Aortic smooth muscle cell (primary cell): ENCODE measurements around the gene MAK. TPM values are rescaled to one million over a fixed set of nuclear protein-coding genes. Genes with fewer than 3 reads are reported as not detected.

ENCODE experiments used
- total RNA-seq: library from RNA; depleted of rRNA; stranded (reverse); fragments of >200 nt; gene quantifications from 2 replicates; pipeline ENCODE4 v1.2.3, GENCODE V29; 2014

MAK gene, protein sequence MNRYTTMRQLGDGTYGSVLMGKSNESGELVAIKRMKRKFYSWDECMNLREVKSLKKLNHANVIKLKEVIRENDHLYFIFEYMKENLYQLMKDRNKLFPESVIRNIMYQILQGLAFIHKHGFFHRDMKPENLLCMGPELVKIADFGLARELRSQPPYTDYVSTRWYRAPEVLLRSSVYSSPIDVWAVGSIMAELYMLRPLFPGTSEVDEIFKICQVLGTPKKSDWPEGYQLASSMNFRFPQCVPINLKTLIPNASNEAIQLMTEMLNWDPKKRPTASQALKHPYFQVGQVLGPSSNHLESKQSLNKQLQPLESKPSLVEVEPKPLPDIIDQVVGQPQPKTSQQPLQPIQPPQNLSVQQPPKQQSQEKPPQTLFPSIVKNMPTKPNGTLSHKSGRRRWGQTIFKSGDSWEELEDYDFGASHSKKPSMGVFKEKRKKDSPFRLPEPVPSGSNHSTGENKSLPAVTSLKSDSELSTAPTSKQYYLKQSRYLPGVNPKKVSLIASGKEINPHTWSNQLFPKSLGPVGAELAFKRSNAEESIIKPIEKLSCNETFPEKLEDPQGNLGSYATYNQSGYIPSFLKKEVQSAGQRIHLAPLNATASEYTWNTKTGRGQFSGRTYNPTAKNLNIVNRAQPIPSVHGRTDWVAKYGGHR
- total RNA-seq, result under 0.01 TPM in 1 of 2 replicates, not detected in the other

DNA sequence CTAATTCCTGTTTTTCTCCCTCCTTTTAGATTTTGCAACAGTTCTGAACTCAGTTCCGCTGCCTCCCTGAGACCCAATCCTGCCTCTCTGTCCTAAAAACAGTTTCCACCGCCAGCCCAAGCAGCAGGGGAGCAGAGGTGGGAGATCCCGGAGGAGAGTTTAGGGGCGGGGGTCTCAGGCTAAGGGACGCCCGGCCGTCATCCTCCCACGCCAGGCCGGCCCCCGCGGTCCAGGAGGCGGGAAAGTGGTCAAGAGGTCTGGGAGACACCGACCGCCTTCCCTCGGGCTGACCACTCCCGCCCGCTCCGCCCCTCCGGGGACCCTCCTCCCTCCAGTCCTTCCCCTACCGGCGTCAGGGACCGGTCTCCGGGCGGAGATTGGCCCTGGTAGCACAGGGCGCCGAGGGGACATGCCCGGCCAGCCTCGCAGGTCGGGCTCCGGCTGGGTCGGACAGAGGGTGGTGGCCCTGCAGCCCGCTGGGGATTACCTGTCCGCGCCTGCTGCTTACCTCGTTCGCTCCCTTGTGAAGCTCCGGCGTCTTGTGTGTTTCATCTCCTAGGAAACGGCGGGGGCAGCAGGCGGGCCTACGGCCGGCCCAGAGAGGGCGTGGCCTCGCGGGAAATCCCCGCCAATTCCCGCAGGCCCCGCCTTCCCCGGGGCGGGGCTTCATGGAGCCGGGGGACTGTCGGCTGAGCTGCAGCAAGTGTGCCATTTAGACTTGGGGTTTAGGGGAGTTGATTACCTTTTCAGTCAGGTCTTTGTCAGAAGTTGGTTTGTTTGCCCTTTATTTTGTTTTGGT is at the start of gene MAK:
MAK (minus strand) TSS at position 545 of the 799 bp plus-strand sequence. CDS start 7,891 bp downstream, outside the sequence.

DNA sequence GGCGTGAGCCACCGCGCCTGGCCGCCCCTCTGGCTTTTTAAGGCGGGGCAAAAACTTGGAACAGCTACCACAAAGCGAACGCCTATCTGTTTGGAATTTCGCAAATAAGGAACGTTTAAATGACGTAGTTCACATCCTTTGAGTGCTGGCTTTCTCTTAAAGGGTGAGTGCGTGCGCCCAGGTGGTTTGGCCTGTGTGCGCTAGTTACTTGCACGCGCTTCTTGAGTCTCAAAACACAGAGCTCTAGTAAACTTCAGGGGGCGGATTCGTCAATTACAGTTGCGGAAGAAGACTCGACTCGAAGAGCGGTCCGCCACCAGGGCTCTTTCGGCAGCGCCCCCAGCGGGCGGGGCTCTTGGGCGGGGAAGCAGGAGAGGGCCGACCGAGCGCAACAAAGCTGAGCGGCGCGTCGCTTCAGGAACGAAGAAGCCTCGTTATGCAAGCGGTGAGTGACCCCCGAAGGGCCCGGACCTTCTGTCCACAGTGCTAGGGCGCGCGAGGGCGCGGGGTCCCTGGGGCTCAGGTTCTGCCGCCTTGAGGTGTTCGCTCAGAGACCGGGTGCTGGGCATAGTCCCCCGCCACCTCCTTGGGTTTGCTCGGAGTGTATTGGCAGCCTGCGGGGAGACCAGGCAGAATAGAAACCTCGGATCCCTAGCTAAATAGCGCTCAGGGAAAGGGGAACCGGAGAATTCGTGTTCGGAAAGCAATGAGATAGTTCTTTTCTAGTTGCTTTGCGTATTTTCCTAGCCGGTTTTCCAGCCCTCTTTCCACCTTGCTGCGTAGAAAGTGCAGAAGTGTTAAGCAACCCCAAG is 48.6 kb upstream of the MAK start, which contains the start of gene SYCP2L:
SYCP2L (plus strand) TSS at position 362 of the 812 bp plus-strand sequence; CDS start at position 437, 75 bp downstream.

DNA sequence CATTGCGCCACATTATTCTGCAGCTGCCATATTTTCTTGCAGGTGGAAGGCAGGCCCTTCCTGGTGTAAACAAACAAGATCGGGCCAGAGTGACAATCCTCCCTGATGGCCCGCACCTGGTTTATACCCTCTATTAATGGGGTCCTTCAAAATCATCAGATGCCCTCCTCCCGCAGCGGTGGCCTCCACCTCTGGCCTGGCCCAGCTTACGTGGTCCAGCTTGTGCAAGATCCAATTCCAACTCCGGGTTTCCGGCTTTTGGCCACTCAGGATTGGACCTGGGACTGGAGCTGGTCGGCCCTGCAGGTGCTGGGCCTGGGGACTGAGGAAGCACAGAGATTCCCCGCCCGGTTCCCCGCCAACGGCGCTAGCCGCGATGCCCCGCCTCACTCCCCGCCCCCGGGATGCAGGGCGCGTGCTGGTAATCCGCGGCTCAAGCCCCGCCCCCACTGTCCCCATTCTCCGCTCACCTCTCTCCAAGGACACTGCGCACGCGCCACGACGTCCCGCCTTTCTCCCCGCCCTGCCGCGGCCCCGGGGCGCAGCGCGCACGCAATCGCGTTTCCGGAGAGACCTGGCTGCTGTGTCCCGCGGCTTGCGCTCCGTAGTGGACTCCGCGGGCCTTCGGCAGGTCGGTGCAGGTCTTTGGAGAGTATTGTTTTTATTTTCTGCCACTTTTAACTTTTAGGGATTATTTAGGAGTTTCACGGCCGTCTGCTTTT is 90.9 kb downstream of the MAK start, which contains the start of gene TMEM14B:
TMEM14B (plus strand) TSS at position 555 of the 722 bp plus-strand sequence. CDS start 1,441 bp downstream, outside the sequence.

DNA sequence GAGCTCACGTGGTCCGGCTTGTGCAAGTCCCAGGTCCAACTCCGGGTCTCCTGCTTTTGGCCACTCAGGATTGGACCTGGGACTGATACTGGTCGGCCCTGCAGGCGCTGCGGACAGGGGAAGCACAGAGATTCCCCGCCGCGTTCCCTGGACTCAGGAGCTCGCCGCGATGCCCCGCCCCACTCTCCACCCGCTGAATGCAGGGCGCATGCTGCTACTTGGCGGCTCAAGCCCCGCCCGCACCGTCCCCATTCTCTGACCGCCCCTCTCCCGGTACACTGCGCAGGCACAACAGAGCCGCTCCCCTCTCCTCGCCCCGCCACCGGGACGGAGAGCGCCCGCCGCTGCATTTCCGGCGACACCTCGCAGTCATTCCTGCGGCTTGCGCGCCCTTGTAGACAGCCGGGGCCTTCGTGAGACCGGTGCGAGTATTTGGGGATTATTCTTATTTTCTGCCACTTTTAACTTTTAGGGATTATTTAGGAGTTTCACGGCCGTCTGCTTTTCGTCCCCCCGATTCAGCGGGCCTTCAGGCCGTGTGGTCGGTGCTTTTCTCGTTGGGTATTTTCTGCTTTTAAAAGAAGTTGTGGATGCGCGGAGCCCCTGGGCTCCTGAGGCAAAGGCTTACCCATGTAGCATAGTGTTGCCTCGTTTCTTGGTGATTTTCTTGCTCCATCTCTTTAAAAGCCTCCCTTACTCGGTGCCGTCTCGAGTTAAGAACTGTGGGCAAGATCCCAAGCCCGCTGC is 115.3 kb downstream of the MAK start, which contains the start of gene TMEM14C:
TMEM14C (plus strand) TSS at position 251 of the 747 bp plus-strand sequence. CDS start 1,544 bp downstream, outside the sequence.

Other genes starting within 250 kb of the MAK start
- gene C6orf52, start 143.9 kb downstream of the MAK start, total RNA-seq, result 0.31 and 0.66 TPM in 2 replicates
- gene PAK1IP1, start 143.6 kb downstream of the MAK start, total RNA-seq, result 17.0 and 18.6 TPM in 2 replicates
- 91.6 and 99.3 TPM in 2 replicates for gene TMEM14C, start 115.5 kb downstream of the MAK start, total RNA-seq
- 75.6 and 77.7 TPM in 2 replicates for gene TMEM14B, start 90.7 kb downstream of the MAK start, total RNA-seq
- gene GCM2, start 43.5 kb upstream of the MAK start, total RNA-seq, result not detected in 2 replicates
- gene SYCP2L, start 48.5 kb upstream of the MAK start, total RNA-seq, result not detected in 2 replicates
- gene ELOVL2, start 205.8 kb upstream of the MAK start, total RNA-seq, result not detected in 2 replicates